DND-41 (cell line): ENCODE data around the gene CRY1.

Source experiments
- ATAC-seq: fragments of 200-7000 bp; cut with Tn5 transposase; 3 replicates; pipeline ENCODE4 v1.9.1; 2021; ENCODE audit warnings: low read depth; ENCODE audit not compliant: insufficient read depth
- DNase-seq: peaks from one replicate; pipeline ENCODE4 v3.0.0-alpha.2; 2020
- H2AFZ ChIP-seq: 2 replicates; pipeline ENCODE4 v1.6.0; 2012; ENCODE audit warnings: low read depth, low read length
- H3K27ac ChIP-seq: 2 replicates; pipeline ENCODE4 v1.5.1; 2012; ENCODE audit warnings: low read length, inconsistent platforms
- H3K27me3 ChIP-seq: fragments of 200-600 bp; sonication (generic); 2 replicates; pipeline ENCODE4 v1.6.0; 2012; ENCODE audit warnings: low read length, mild to moderate bottlenecking, inconsistent platforms; ENCODE audit not compliant: insufficient read depth, poor library complexity
- H3K36me3 ChIP-seq: 2 replicates; pipeline ENCODE4 v1.5.1; 2012; ENCODE audit warnings: low read length, inconsistent platforms; ENCODE audit not compliant: insufficient read depth
- H3K4me1 ChIP-seq: 2 replicates; pipeline ENCODE4 v1.5.1; 2012; ENCODE audit warnings: mild to moderate bottlenecking, low read length; ENCODE audit not compliant: insufficient read depth
- H3K4me2 ChIP-seq: 2 replicates; pipeline ENCODE4 v1.6.0; 2012; ENCODE audit warnings: mild to moderate bottlenecking, moderate library complexity, low read length, inconsistent platforms; ENCODE audit not compliant: insufficient read depth
- H3K4me3 ChIP-seq, 2 experiments: fragments of 200-600 bp in 1 of 2; shearing (Covaris generic) in 1 of 2; 2 replicates each; pipeline ENCODE4 v1.5.1; 2012 to 2016; ENCODE audit warnings: inconsistent platforms in 2 of 2, low read length in 2 of 2, mild to moderate bottlenecking in 2 of 2, low read depth in 1 of 2, moderate library complexity in 1 of 2
- H3K79me2 ChIP-seq: 2 replicates; pipeline ENCODE4 v1.6.0; 2012; ENCODE audit warnings: low read length, inconsistent platforms; ENCODE audit not compliant: insufficient read depth
- H3K9ac ChIP-seq: 2 replicates; pipeline ENCODE4 v1.6.0; 2012; ENCODE audit warnings: low read depth, mild to moderate bottlenecking, inconsistent platforms, low read length, moderate library complexity
- H3K9me3 ChIP-seq: 2 replicates; pipeline ENCODE4 v1.5.1; 2012; ENCODE audit warnings: low read length, moderate library complexity, mild to moderate bottlenecking, inconsistent platforms; ENCODE audit not compliant: insufficient read depth, severe bottlenecking
- H4K20me1 ChIP-seq: 2 replicates; pipeline ENCODE4 v1.6.0; 2012; ENCODE audit warnings: low read length; ENCODE audit not compliant: insufficient read depth
- EZH2 ChIP-seq: IDR thresholded peaks from 3 replicates; pipeline ENCODE4 v1.6.1; 2012; ENCODE audit warnings: borderline replicate concordance, low read depth, mild to moderate bottlenecking, moderate library complexity, low read length, inconsistent platforms; ENCODE audit not compliant: severe bottlenecking
- TF ChIP-seq, protein P1 (sequence below): IDR thresholded peaks from 2 replicates; pipeline ENCODE4 v1.5.1; 2012; ENCODE audit warnings: borderline replicate concordance, low read length, moderate library complexity, mild to moderate bottlenecking; ENCODE audit not compliant: poor library complexity, severe bottlenecking; ENCODE audit errors: extremely low read depth

CRY1 gene

DNA sequence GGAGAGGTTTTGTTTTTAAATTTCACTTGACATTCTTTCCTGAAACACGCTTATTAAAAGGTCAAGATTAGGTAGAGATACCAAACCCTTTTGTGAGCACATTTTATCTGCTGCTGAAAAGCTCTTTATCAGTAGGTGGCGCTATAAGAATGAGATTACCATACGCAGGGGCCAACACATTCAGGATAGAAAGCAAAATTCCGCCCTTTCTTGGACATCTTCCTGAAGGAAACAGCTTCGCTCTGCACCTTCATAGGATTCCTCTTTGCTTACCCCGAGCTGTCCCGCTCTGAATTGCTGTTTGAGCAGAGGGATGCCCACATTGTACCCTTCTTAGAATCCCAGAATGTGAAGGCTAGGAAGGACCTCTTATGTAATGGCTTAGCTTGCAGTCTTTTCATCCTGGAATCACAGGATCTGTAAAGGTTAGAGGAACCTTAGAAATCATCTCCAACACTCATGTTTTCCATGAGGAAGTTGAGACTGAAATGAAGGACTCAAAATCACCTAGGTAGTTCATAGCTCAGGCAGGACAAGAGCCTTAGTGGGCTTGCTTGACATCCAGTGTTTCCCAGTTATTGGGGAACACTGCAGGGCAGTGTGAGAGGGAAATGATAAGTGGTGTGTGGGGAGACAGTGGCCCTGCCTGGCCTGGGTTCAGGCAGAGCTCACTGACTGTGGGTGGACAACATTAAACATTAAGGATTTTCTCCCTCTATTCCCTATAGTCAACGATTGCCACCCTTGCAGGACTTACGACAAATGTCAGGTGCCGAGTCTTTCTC is 38.7 kb upstream of the CRY1 start:
- no peak for TF ChIP-seq EZH2
- TF ChIP-seq, protein P1, sequence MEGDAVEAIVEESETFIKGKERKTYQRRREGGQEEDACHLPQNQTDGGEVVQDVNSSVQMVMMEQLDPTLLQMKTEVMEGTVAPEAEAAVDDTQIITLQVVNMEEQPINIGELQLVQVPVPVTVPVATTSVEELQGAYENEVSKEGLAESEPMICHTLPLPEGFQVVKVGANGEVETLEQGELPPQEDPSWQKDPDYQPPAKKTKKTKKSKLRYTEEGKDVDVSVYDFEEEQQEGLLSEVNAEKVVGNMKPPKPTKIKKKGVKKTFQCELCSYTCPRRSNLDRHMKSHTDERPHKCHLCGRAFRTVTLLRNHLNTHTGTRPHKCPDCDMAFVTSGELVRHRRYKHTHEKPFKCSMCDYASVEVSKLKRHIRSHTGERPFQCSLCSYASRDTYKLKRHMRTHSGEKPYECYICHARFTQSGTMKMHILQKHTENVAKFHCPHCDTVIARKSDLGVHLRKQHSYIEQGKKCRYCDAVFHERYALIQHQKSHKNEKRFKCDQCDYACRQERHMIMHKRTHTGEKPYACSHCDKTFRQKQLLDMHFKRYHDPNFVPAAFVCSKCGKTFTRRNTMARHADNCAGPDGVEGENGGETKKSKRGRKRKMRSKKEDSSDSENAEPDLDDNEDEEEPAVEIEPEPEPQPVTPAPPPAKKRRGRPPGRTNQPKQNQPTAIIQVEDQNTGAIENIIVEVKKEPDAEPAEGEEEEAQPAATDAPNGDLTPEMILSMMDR: peak; percentile 87
- H2AFZ ChIP-seq: no peak overlapping the region
- H3K9me3 ChIP-seq: no peaks in the 10 kb centered on the region
- H3K27ac ChIP-seq: no peak overlapping the region
- H3K79me2 ChIP-seq: no peaks in the 10 kb centered on the region
- no peak overlapping the region for H3K9ac ChIP-seq
- H3K36me3 ChIP-seq: no peaks in the 10 kb centered on the region
- H4K20me1 ChIP-seq: no peaks in the 10 kb centered on the region
- no peaks in the 10 kb centered on the region for H3K4me1 ChIP-seq
- no peaks in the 10 kb centered on the region for H3K27me3 ChIP-seq
- ATAC-seq (no peak), DNase-seq (no peak)
- no peak overlapping the region for H3K4me2 ChIP-seq
- H3K4me3 ChIP-seq: no peak overlapping the region

GRCh38 chr12:107130830-107131611 is 37.7 kb upstream of the CRY1 start:
- H4K20me1 ChIP-seq: no peaks in the 10 kb centered on the region
- H3K36me3 ChIP-seq: no peaks in the 10 kb centered on the region
- H3K4me1 ChIP-seq: no peaks in the 10 kb centered on the region
- H3K27ac ChIP-seq: no peak overlapping the region
- H3K9me3 ChIP-seq: no peaks in the 10 kb centered on the region
- H3K79me2 ChIP-seq: no peaks in the 10 kb centered on the region
- H3K4me2 ChIP-seq: no peak overlapping the region
- ATAC-seq (no peak), DNase-seq (no peak)
- no peak overlapping the region for H3K4me3 ChIP-seq
- H3K27me3 ChIP-seq: no peaks in the 10 kb centered on the region
- H2AFZ ChIP-seq: no peak overlapping the region
- TF ChIP-seq, protein P1: no peak
- TF ChIP-seq EZH2: no peak
- no peak overlapping the region for H3K9ac ChIP-seq

GRCh38 chr12:107129315-107129930 is 36.1 kb upstream of the CRY1 start:
- no peak for DNase-seq
- TF ChIP-seq EZH2: no peak
- TF ChIP-seq, protein P1: no peak
- Histone ChIP-seq H3K4me3 (no peak overlapping the region), H3K4me2 (no peak overlapping the region), H3K27ac (no peak overlapping the region), H3K9ac (no peak overlapping the region), H3K4me1 (no peaks in the 10 kb centered on the region), H2AFZ (no peak overlapping the region), H3K79me2 (no peaks in the 10 kb centered on the region), H3K36me3 (no peaks in the 10 kb centered on the region), H3K9me3 (no peaks in the 10 kb centered on the region), H3K27me3 (no peaks in the 10 kb centered on the region), H4K20me1 (no peaks in the 10 kb centered on the region)
- ATAC-seq: no peak
